PC-9 (cell line): Measurements from ENCODE around the gene AK8.

Experiments
- CTCF ChIP-seq: fragments of 200-600 bp; sonication (generic); conservative IDR thresholded peaks from 2 replicates; pipeline ENCODE4 v1.6.1; 2017; ENCODE audit warnings: mixed run types, antibody characterized with exemption, mild to moderate bottlenecking, moderate library complexity
- EZH2 ChIP-seq: fragments of 200-600 bp; sonication (generic); IDR thresholded peaks from 2 replicates; pipeline ENCODE4 v1.8.0; 2017; ENCODE audit warnings: antibody characterized with exemption, low read depth

- TF ChIP-seq CTCF (no peak), EZH2 (no peak)
Measured at GRCh38 chr9:132697230-132697629, 180.9 kb downstream of the AK8 start.
